CD14-positive monocyte (primary cell): Measurements from ENCODE around the gene AVPR1A. TPM values are rescaled to one million over a fixed set of nuclear protein-coding genes. Genes with fewer than 3 reads are reported as not detected.

Experiments used
- DNase-seq, 3 donors: peaks; one replicate each; pipeline ENCODE4 v3.0.0-alpha.2; 2011 to 2022
- H2AFZ ChIP-seq: 2 replicates; pipeline ENCODE4 v1.6.0; 2012; ENCODE audit warnings: mild to moderate bottlenecking, low read depth, low read length, inconsistent platforms; ENCODE audit not compliant: insufficient read depth, poor library complexity, severe bottlenecking
- H3K27ac ChIP-seq, 2 donors: 1 replicate in 1 of 2; 2 replicates in 1 of 2; pipeline ENCODE4 v1.5.1; 2012 to 2013; ENCODE audit warnings: low read length in 2 of 2, control low read depth in 1 of 2, inconsistent platforms in 1 of 2, low read depth in 1 of 2, mild to moderate bottlenecking in 1 of 2
- H3K27me3 ChIP-seq, 2 donors: one replicate each; pipeline versions ENCODE4 v1.6.0 to v1.6.1; 2011 to 2013; ENCODE audit warnings: low read length in 2 of 2; ENCODE audit not compliant: control insufficient read depth in 2 of 2, insufficient read depth in 2 of 2
- H3K36me3 ChIP-seq, 2 donors: replicated peaks in 1 of 2; 1 replicate in 1 of 2; 2 replicates in 1 of 2; pipeline versions ENCODE4 v1.5.1 to v1.6.1; 2012 to 2013; ENCODE audit warnings: low read length in 2 of 2, control low read depth in 1 of 2, inconsistent platforms in 1 of 2, mild to moderate bottlenecking in 1 of 2; ENCODE audit not compliant: insufficient read depth in 2 of 2, control insufficient read depth in 1 of 2
- H3K4me1 ChIP-seq, 2 donors: 1 replicate in 1 of 2; 2 replicates in 1 of 2; pipeline versions ENCODE4 v1.5.1 to v1.6.1; 2012 to 2013; ENCODE audit warnings: low read length in 2 of 2, control low read depth in 1 of 2, inconsistent platforms in 1 of 2, mild to moderate bottlenecking in 1 of 2, moderate library complexity in 1 of 2; ENCODE audit not compliant: insufficient read depth in 2 of 2, control insufficient read depth in 1 of 2
- H3K4me2 ChIP-seq: replicated peaks from 2 replicates; pipeline ENCODE3; 2012; ENCODE audit warnings: low read length, moderate library complexity, mild to moderate bottlenecking; ENCODE audit not compliant: poor library complexity, severe bottlenecking; ENCODE audit errors: extremely low read depth
- H3K4me3 ChIP-seq, 3 experiments: fragments of 200-600 bp in 1 of 3; sonication (generic) in 1 of 3; replicated peaks in 1 of 3; 1 replicate in 2 of 3; 2 replicates in 1 of 3; pipeline ENCODE4 v1.5.1; 2011 to 2013; ENCODE audit warnings: low read length in 3 of 3, mild to moderate bottlenecking in 3 of 3, control low read depth in 2 of 3, low read depth in 2 of 3, inconsistent platforms in 1 of 3, moderate library complexity in 1 of 3
- H3K79me2 ChIP-seq: 2 replicates; pipeline ENCODE4 v1.6.0; 2012; ENCODE audit warnings: mild to moderate bottlenecking, control low read depth, inconsistent platforms, low read length, moderate library complexity; ENCODE audit not compliant: insufficient read depth
- H3K9ac ChIP-seq: 2 replicates; pipeline ENCODE4 v1.6.0; 2017; ENCODE audit warnings: low read length, mild to moderate bottlenecking; ENCODE audit not compliant: insufficient read depth, poor library complexity, severe bottlenecking
- H3K9me3 ChIP-seq, 2 donors: replicated peaks in 1 of 2; 1 replicate in 1 of 2; 2 replicates in 1 of 2; pipeline versions ENCODE4 v1.5.1 to v1.6.1; 2012 to 2013; ENCODE audit warnings: low read length in 2 of 2, control low read depth in 1 of 2; ENCODE audit not compliant: control insufficient read depth in 1 of 2, insufficient read depth in 1 of 2
- H4K20me1 ChIP-seq: 2 replicates; pipeline ENCODE4 v1.6.0; 2012; ENCODE audit warnings: mild to moderate bottlenecking, low read length, control low read depth, moderate library complexity; ENCODE audit not compliant: insufficient read depth
- H3K27ac Mint-ChIP-seq, 7 donors: one replicate each; pipeline ENCODE4 v1.8.0; 2020; ENCODE audit warnings: mild to moderate bottlenecking in 7 of 7, mixed read lengths in 7 of 7, moderate library complexity in 6 of 7, inconsistent platforms in 2 of 7
- H3K27me3 Mint-ChIP-seq, 3 donors: one replicate each; pipeline ENCODE4 v1.8.0; 2021 to 2022; ENCODE audit warnings: low read depth in 3 of 3, mild to moderate bottlenecking in 3 of 3, mixed read lengths in 3 of 3, moderate library complexity in 3 of 3, inconsistent platforms in 1 of 3
- H3K36me3 Mint-ChIP-seq, 2 donors: one replicate each; pipeline ENCODE4 v1.8.0; 2020; ENCODE audit warnings: mixed read lengths in 2 of 2, inconsistent platforms in 1 of 2, mild to moderate bottlenecking in 1 of 2
- H3K4me1 Mint-ChIP-seq: one replicate; pipeline ENCODE4 v1.8.0; 2020; ENCODE audit warnings: mild to moderate bottlenecking, mixed read lengths
- H3K4me3 Mint-ChIP-seq, 2 donors: one replicate each; pipeline ENCODE4 v1.8.0; 2020; ENCODE audit warnings: mild to moderate bottlenecking in 2 of 2, mixed read lengths in 2 of 2, moderate library complexity in 1 of 2
- H3K9me3 Mint-ChIP-seq, 7 donors: one replicate each; pipeline ENCODE4 v1.8.0; 2020 to 2022; ENCODE audit warnings: mixed read lengths in 7 of 7, mild to moderate bottlenecking in 6 of 7, moderate library complexity in 6 of 7, inconsistent platforms in 2 of 7
- WGBS: methylation state at CpG from one replicate; pipeline ENCODE4 v1.1.5; 2013; ENCODE audit warnings: missing lambda C conversion rate; ENCODE audit not compliant: insufficient coverage; 5-methylcytosine and 5-hydroxymethylcytosine counted together
- intact Hi-C, 2 donors: fragments of 100-400 bp; cut with micrococcal nuclease; formaldehyde crosslinking; loops; one replicate each; pipeline versions ENCODE4 v1.15.0 to v1.15.1; 2023
- polyA minus RNA-seq: library from RNA; depleted of rRNA, polyadenylated mRNA; stranded (reverse); fragments of >200 nt; gene quantifications from 2 replicates; pipeline ENCODE4 v1.2.3, GENCODE V29; 2012
- polyA plus RNA-seq, 3 donors: library from polyadenylated mRNA; depleted of rRNA in 1 of 3; unstranded in 2 of 3; stranded (reverse) in 1 of 3; fragments of 300-500 nt in 2 of 3; fragments of >200 nt in 1 of 3; fragmentation: Illumina TruSeq in 2 of 3; gene quantifications; 1 replicate in 2 of 3; 2 replicates in 1 of 3; pipeline ENCODE4 v1.2.3, GENCODE V29; 2012 to 2021
- total RNA-seq, 12 experiments: library from RNA in 1 of 12; stranded (reverse) in 1 of 12; fragments of 120-200 nt in 1 of 12; gene quantifications; one replicate each; pipeline ENCODE4 v1.2.4 and lab custom pipeline; 2013 to 2026; ENCODE audit warnings: mixed read lengths in 6 of 12, inconsistent platforms in 1 of 12
- TF ChIP-seq, protein P1 (sequence below): fragments of 200-600 bp; IDR thresholded peaks from one replicate; pipeline ENCODE4 v1.8.0; 2022; ENCODE audit warnings: antibody characterized with exemption, mild to moderate bottlenecking

Gene AVPR1A
- total RNA-seq (2013) = 0.12 TPM
- not detected for polyA plus RNA-seq
- not detected in 2 replicates for polyA minus RNA-seq
- 0 to 0.90 (median 0.08) reads per million in 11 experiments for total RNA-seq (lab: John Stamatoyannopoulos, UW)

DNA sequence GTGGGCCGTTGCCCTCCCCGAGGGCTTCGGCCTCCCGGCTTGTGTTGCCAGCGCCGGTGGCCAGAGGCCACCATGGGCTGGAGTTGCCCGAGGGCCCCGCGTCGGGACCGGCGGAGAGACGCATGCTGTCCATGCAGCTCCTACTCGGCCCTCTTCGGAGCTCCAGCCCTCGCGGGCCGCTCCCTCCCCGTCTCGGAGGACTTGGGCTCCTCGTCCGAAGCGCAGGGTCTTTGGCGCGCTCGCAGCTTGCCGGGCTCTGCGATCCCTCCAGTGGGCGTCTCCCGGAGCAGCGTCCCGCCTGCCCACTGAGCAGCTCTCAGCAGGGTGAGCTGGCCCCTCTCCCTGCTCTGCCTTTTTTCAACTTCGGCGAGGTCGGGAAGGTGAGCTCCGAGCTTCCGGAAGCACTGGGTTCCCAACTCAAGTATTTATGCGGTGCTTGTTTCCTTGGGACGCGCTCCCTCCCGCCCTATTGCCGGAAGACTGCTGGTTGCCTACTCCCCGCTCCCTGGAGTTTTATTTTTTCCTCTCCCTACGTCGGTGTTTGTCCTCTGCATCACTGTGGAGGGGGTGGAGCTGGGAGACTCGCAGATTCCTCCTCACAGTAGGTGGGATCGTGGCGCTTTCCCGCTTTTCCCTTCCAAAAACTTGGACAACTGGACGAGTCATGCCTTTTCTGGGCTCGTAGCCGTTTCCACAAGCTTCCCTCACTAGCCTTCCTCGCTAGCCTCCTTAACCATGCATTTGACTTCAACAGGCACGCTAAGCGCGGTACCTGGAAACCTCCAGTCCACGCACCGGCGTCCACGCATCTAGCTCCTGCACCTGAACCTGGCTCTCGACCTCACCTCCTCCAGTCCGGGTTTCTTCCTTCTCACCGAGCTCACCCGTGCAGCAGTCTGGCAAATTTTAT, at the start of gene AVPR1A:
TSS of gene AVPR1A (minus strand) at position 489 of the 910 bp plus-strand sequence. CDS start at position 124, 365 bp downstream.
- no peak for DNase-seq
- TF ChIP-seq, protein P1, sequence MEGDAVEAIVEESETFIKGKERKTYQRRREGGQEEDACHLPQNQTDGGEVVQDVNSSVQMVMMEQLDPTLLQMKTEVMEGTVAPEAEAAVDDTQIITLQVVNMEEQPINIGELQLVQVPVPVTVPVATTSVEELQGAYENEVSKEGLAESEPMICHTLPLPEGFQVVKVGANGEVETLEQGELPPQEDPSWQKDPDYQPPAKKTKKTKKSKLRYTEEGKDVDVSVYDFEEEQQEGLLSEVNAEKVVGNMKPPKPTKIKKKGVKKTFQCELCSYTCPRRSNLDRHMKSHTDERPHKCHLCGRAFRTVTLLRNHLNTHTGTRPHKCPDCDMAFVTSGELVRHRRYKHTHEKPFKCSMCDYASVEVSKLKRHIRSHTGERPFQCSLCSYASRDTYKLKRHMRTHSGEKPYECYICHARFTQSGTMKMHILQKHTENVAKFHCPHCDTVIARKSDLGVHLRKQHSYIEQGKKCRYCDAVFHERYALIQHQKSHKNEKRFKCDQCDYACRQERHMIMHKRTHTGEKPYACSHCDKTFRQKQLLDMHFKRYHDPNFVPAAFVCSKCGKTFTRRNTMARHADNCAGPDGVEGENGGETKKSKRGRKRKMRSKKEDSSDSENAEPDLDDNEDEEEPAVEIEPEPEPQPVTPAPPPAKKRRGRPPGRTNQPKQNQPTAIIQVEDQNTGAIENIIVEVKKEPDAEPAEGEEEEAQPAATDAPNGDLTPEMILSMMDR = no peak
- Histone ChIP-seq H4K20me1 (no peaks in the 10 kb centered on the region), H3K4me1 (peaks cover 20% of the 10 kb centered on the region in 2 donors), H2AFZ (peak within 1 kb of the TSS; percentile 63), H3K9me3 (peaks cover 0 to 27% of the 10 kb centered on the region in 2 donors), H3K4me2 (peak within 1 kb of the TSS; percentile 62), H3K36me3 (no peaks in the 10 kb centered on the region), H3K79me2 (no peaks in the 10 kb centered on the region), H3K27me3 (peaks cover 58 to 73% of the 10 kb centered on the region in 2 donors), H3K4me3 (peak within 1 kb of the TSS in 1 of 3 experiments; percentile 53), H3K27ac (no peak within 1 kb of the TSS), H3K9ac (no peak within 1 kb of the TSS)
- Mint-ChIP-seq H3K27me3 (peaks cover 52 to 70% (median 58%) of the 10 kb centered on the region in 3 donors), H3K36me3 (peaks cover 5 to 12% of the 10 kb centered on the region in 2 donors), H3K4me1 (peaks cover 26% of the 10 kb centered on the region), H3K4me3 (peak within 1 kb of the TSS; percentile 34 to 90), H3K9me3 (peaks cover 0 to 12% (median 7%) of the 10 kb centered on the region in 7 donors), H3K27ac (peak within 1 kb of the TSS in 1 of 7 donors; percentile 55)
- 3% methylated on average over 51 of the region's 64 CpGs for WGBS
- intact Hi-C loops = no loop called here

DNA sequence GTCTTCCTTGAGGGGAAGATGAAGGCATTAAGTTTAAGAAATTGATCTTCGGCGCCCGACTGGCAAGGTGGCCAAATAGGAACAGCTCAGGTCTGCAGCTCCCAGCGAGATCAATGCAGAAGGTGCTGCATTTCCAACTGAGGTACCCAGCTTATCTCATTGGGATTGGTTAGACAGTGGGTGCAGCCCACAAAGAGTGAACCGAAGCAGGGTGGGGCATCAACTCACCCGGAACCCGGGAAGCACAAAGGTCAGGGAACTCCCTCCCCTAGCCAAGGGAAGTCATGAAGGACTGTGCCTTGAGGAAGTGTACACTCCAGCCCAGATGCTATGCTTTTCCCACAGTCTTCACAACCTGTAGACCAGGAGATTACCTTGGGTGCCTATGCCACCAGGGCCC, 45.2 kb upstream of the AVPR1A start:
- intact Hi-C loops = no loop called here
- 93% methylated on average over 5 of the region's 7 CpGs for WGBS

More for the DNA sequence above, 45.2 kb upstream of the AVPR1A start:
- Histone ChIP-seq H2AFZ (no peak overlapping the region), H3K27ac (no peak overlapping the region), H3K9ac (no peak overlapping the region), H3K4me1 (no peaks in the 10 kb centered on the region), H3K27me3 (no peaks in the 10 kb centered on the region), H3K4me2 (no peak overlapping the region), H3K9me3 (peaks cover 5 to 11% of the 10 kb centered on the region in 2 donors), H3K4me3 (no peak overlapping the region), H3K79me2 (no peaks in the 10 kb centered on the region), H3K36me3 (no peaks in the 10 kb centered on the region), H4K20me1 (no peaks in the 10 kb centered on the region)
- Mint-ChIP-seq H3K9me3 (peaks cover 5 to 24% (median 11%) of the 10 kb centered on the region in 7 donors), H3K4me1 (no peaks in the 10 kb centered on the region), H3K27me3 (peaks cover 0 to 2% (median 0%) of the 10 kb centered on the region in 3 donors), H3K27ac (no peak overlapping the region), H3K36me3 (no peaks in the 10 kb centered on the region), H3K4me3 (no peak overlapping the region)
- TF ChIP-seq, protein P1 = no peak
- no peak for DNase-seq
